ENCODE data around the gene CRB2. TPM values are rescaled to one million over a fixed set of nuclear protein-coding genes. Genes with fewer than 3 reads are reported as not detected.

CRB2 gene
- total and polyA plus RNA-seq, 2 experiments from 2014 or later, result 8.3 to 91.7 TPM

DNA sequence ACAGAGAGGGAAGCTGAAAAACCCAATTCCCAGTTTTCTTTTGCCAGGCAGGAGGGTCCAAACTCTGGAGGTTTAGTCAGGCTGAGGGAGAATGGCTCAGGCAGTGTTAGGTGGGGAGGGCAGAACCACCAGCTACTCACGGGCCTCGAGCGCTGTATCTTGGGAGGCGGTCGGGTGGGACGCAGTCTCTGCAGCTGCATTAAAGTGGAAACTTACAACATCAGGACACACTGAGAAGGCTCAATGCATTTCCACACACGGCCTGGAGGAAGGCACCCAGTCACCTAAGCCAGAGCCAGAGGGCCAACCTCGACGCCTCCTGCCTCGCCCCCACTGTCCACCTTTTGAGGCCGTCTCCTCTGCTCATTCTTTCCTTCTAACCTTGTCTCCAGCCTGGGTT is 55.6 kb downstream of the CRB2 start:
- Histone ChIP-seq H3K27ac (no peak overlapping the region), H3K4me3 (no peak overlapping the region), H3K4me1 (ENCODE audit: low read depth) (peaks cover 2% of the 10 kb centered on the region), H3K36me3 (no peaks in the 10 kb centered on the region), H3K9me3 (ENCODE audit: low read depth) (no peaks in the 10 kb centered on the region), H3K27me3 (no peaks in the 10 kb centered on the region)
- no peak for DNase-seq (ENCODE audit: low read depth in 1 of 2, low spot score in 1 of 2)
- TF ChIP-seq, protein P1, sequence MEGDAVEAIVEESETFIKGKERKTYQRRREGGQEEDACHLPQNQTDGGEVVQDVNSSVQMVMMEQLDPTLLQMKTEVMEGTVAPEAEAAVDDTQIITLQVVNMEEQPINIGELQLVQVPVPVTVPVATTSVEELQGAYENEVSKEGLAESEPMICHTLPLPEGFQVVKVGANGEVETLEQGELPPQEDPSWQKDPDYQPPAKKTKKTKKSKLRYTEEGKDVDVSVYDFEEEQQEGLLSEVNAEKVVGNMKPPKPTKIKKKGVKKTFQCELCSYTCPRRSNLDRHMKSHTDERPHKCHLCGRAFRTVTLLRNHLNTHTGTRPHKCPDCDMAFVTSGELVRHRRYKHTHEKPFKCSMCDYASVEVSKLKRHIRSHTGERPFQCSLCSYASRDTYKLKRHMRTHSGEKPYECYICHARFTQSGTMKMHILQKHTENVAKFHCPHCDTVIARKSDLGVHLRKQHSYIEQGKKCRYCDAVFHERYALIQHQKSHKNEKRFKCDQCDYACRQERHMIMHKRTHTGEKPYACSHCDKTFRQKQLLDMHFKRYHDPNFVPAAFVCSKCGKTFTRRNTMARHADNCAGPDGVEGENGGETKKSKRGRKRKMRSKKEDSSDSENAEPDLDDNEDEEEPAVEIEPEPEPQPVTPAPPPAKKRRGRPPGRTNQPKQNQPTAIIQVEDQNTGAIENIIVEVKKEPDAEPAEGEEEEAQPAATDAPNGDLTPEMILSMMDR (IDR thresholded peaks at IDR 0.05; ENCODE audit: low read depth, low read length), result no peak

DNA sequence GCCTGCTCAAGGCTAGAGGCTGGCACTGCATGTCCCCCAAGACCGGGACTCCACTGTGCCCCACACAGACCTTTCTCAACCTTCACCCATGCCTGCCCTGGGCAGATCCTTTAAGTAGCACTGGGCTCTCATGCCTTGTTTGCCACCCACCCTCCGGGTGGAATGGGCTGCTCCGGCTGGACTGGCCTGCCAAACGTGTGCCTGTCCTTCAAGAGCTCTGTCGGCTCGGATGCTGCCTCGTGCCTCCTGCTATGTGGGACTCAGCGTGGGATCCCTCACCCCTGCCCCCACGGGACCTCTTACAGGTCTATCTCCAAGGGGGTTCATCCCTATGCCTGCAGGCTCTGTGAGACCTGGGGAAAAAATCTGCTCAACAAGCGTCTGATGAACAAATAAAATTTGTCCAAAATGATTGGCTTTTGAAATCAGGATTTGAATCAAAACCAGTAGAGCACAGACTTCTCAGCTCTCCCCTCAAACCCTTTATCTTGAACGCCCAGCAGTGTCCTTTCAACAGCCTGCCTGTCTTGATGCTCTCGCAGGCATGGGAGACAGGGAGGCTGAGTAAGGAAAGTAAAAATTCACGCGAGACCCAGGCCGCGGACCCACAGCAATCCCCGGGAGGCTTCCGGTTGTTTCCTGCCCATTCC is 56.3 kb downstream of the CRB2 start:
- no peaks in the 10 kb centered on the region for H3K9me3 ChIP-seq (ENCODE audit: low read depth)
- no peak for DNase-seq (ENCODE audit: low read depth in 1 of 2, low spot score in 1 of 2)
- TF ChIP-seq, protein P1 (IDR thresholded peaks at IDR 0.05; ENCODE audit: low read depth, low read length), result no peak

DNA sequence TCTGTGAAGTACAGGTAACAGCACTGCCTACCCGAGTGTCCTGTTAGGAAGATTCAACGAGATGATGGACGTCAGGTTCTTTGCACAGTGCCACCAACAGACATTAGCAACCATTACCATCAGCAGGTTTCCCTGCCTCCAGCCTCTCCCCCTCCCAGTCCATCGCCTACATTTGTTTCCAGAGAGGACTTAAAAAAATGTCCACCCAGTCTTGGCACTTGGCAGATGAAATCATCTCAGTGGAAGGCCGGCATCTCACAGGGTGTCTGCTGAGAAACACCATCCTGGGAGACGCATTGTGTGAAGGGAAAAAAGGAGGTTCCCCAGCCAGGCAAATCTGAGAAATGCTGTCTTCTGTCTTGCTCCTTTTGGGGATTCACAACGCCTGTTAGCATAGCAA is 58.2 kb downstream of the CRB2 start:
- DNase-seq (ENCODE audit: low read depth in 1 of 2, low spot score in 1 of 2), result no peak
- no peak overlapping the region for H3K4me3 ChIP-seq
- H3K27me3 ChIP-seq, result no peaks in the 10 kb centered on the region
- no peak overlapping the region for H3K27ac ChIP-seq
- no peaks in the 10 kb centered on the region for H3K9me3 ChIP-seq (ENCODE audit: low read depth)
- H3K4me1 ChIP-seq (ENCODE audit: low read depth), result no peaks in the 10 kb centered on the region
- TF ChIP-seq, protein P1 (IDR thresholded peaks at IDR 0.05; ENCODE audit: low read depth, low read length), result no peak
- H3K36me3 ChIP-seq, result no peaks in the 10 kb centered on the region

More for the DNA sequence above, 56.3 kb downstream of the CRB2 start:
- Histone ChIP-seq H3K4me1 (ENCODE audit: low read depth) (no peaks in the 10 kb centered on the region), H3K27ac (no peak overlapping the region), H3K4me3 (no peak overlapping the region), H3K27me3 (no peaks in the 10 kb centered on the region), H3K36me3 (no peaks in the 10 kb centered on the region)

DNA sequence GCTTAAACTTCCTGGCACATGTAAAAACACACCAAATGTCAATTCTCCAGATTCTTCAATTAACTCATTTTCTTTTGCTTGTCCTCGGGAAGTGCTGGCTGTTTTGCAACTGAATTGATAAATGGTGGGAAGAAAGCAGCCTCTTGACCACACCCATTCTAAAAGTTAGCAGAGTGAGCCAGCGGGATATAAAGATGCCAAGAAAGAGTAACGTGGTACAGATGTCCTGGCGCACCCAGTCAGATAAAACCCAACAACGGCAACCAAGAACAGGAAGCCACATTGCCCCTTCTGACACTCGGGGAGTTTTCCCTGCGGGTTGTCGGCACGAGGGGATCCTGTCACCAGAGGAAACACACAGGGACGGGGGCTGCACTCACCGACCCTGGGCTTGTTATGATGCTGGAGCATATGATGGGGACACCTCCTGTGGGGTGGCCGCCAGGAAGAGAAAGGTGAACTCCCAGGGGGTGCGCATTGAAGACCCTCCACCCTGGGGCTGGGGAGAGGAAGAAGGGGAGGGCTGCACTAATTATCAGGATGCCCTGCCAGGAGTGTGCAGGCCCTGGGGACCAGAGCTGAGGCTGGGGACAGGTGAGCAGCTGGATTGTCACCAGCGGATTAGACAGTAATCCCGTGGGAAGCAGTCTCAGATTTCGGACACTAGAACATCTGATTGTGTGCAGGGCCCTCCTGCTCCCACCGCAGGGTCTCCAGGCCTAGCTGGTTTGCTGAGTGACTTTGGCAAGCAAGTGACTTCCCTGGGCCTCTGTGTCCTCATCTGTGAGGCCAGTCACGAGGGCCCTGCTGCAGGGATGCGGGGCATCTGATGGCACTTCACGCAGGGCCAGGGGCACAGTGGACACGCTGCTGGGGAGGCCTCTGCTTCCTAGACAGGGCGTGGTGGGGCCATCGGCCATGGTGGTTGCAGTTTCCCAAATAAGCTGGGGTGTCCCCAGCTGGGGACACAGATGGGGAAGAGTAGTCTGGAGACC is 59.2 kb downstream of the CRB2 start:
- Histone ChIP-seq H3K27ac (no peak overlapping the region), H3K27me3 (no peaks in the 10 kb centered on the region), H3K9me3 (ENCODE audit: low read depth) (no peaks in the 10 kb centered on the region), H3K4me1 (ENCODE audit: low read depth) (peaks cover 6% of the 10 kb centered on the region), H3K36me3 (no peaks in the 10 kb centered on the region), H3K4me3 (no peak overlapping the region)
- DNase-seq (ENCODE audit: low read depth in 1 of 2, low spot score in 1 of 2), result peak in 1 of 2 donors; percentile 28
- TF ChIP-seq, protein P1 (IDR thresholded peaks at IDR 0.05; ENCODE audit: low read depth, low read length), result no peak

DNA sequence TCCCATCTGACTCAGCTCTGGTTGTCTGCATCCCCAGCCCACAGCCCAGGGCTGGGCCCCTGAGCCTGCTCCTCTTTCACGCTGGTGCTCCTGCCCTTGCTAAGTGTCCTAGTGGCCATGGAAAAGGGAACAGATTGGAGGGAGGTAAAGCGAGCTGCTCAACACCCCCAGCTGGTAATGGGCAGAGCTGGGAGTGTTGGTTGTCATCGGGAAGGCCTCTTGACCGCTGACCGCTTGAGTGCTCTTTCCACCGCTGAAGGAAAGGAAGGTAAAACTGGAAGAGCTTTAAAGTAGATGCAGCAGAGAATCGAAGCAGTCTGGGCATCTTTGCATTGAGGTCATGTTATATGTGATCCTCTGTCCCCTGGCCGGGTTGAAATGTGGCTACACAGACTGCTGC is 60.2 kb downstream of the CRB2 start:
- Histone ChIP-seq H3K4me1 (ENCODE audit: low read depth) (peaks cover 14% of the 10 kb centered on the region), H3K27me3 (no peaks in the 10 kb centered on the region), H3K9me3 (ENCODE audit: low read depth) (no peaks in the 10 kb centered on the region), H3K4me3 (no peak overlapping the region), H3K36me3 (no peaks in the 10 kb centered on the region), H3K27ac (no peak overlapping the region)
- no peak for DNase-seq (ENCODE audit: low read depth in 1 of 2, low spot score in 1 of 2)
- TF ChIP-seq, protein P1 (IDR thresholded peaks at IDR 0.05; ENCODE audit: low read depth, low read length), result no peak
